HG03469 (cell line): ENCODE measurements around the gene FAM8A1.
"Not testable (repeated sequence)": the region's sequence is repeated elsewhere in the genome, so short reads cannot be mapped to it uniquely, and the experiment has no call there.

Experiments used
- ATAC-seq: cut with Tn5 transposase; IDR thresholded peaks from one replicate; pipeline ENCODE4 v1.9.1; 2021; ENCODE audit warnings: mild to moderate bottlenecking, moderate library complexity, moderate number of reproducible peaks; ENCODE audit not compliant: unreplicated experiment

FAM8A1 gene

GRCh38 chr6:17599877-17600526 lies at the start of gene FAM8A1:
Gene FAM8A1 (plus strand): TSS chr6:17600302. CDS start chr6:17600410, 108 bp downstream.
- ATAC-seq = peak; percentile 68

GRCh38 chr6:17551383-17551958 lies 48.6 kb upstream of the FAM8A1 start:
- ATAC-seq = no peak

GRCh38 chr6:17552861-17553260 lies 47.2 kb upstream of the FAM8A1 start:
- no peak for ATAC-seq

- no peak for ATAC-seq
Observed at GRCh38 chr6:17556014-17556413, 44.1 kb upstream of the FAM8A1 start.

- ATAC-seq = no peak
Observed at GRCh38 chr6:17562636-17563035, 37.5 kb upstream of the FAM8A1 start.

GRCh38 chr6:17565399-17565798 lies 34.7 kb upstream of the FAM8A1 start:
- ATAC-seq = no peak

GRCh38 chr6:17574866-17575560 lies 25.1 kb upstream of the FAM8A1 start:
- ATAC-seq = no peak

GRCh38 chr6:17577059-17577458 lies 23.0 kb upstream of the FAM8A1 start:
- ATAC-seq = no peak

- ATAC-seq = no peak
Observed at GRCh38 chr6:17580518-17581048, 19.5 kb upstream of the FAM8A1 start.

GRCh38 chr6:17581282-17581681 lies 18.8 kb upstream of the FAM8A1 start:
- not testable (repeated sequence) for ATAC-seq

GRCh38 chr6:17583811-17584210 lies 16.3 kb upstream of the FAM8A1 start:
- ATAC-seq = no peak

- ATAC-seq = peak; percentile 59
Observed at GRCh38 chr6:17584241-17584803, 15.8 kb upstream of the FAM8A1 start.

GRCh38 chr6:17585766-17586490 lies 14.2 kb upstream of the FAM8A1 start:
- no peak for ATAC-seq

GRCh38 chr6:17586623-17587022 lies 13.5 kb upstream of the FAM8A1 start:
- ATAC-seq = not testable (repeated sequence)

- no peak for ATAC-seq
Observed at GRCh38 chr6:17588011-17588410, 12.1 kb upstream of the FAM8A1 start.

GRCh38 chr6:17589406-17590096 lies 10.6 kb upstream of the FAM8A1 start:
- ATAC-seq = no peak

- no peak for ATAC-seq
Observed at GRCh38 chr6:17591287-17591686, 8.8 kb upstream of the FAM8A1 start.

GRCh38 chr6:17593246-17593645 lies 6.9 kb upstream of the FAM8A1 start:
- no peak for ATAC-seq

GRCh38 chr6:17596085-17596484 lies 4.0 kb upstream of the FAM8A1 start:
- ATAC-seq = no peak
